GM12878 (cell line): ENCODE data around the gene PDE8B. TPM values are rescaled to one million over a fixed set of nuclear protein-coding genes. Genes with fewer than 3 reads are reported as not detected.

Experiments used
- ATAC-seq: fragments of 200-7000 bp; cut with Tn5 transposase; 3 replicates; pipeline ENCODE4 v1.9.1; 2020; ENCODE audit warnings: mild to moderate bottlenecking, moderate library complexity
- BruUV-seq: library from RNA; stranded (reverse); fragments of 400-500 nt; replicated peaks from 2 replicates; lab custom pipeline; 2021; lab: Mats Ljungman, UMichigan
- CTCF ChIA-PET: fragments of 300-600 bp; sonication (Branson Sonifier 250); formaldehyde crosslinking; extraction: SDS; loops from one replicate; lab custom pipeline; 2021; ENCODE audit warnings: inconsistent platforms; lab: Yijun Ruan, JAX
- POLR2A ChIA-PET: fragments of 350-600 bp; formaldehyde crosslinking; extraction: SDS; loops from one replicate; lab custom pipeline; 2021; ENCODE audit warnings: inconsistent platforms; lab: Charles Lee
- RAD21 ChIA-PET: fragments of 300-600 bp; sonication (Branson Sonifier 250); formaldehyde crosslinking; loops from one replicate; lab custom pipeline; 2023; ENCODE audit warnings: antibody characterized with exemption; ENCODE audit not compliant: unreplicated experiment; lab: Charles Lee
- SMC1A ChIA-PET: fragments of 300-600 bp; sonication (Branson Sonifier 250); formaldehyde crosslinking; loops from one replicate; lab custom pipeline; 2023; ENCODE audit not compliant: unreplicated experiment, uncharacterized antibody; lab: Charles Lee
- DNase-seq: peaks from one replicate; pipeline ENCODE4 v3.0.0-alpha.2; 2011; ENCODE audit warnings: low read depth, low spot score
- FAIRE-seq: peaks from 3 replicates; lab custom pipeline; 2011; peaks lifted over from hg19 to GRCh38; lab: Jason Lieb, UNC
- H2AFZ ChIP-seq: 2 replicates; pipeline ENCODE4 v1.6.0; 2011; ENCODE audit warnings: low read depth, low read length, control low read depth; ENCODE audit not compliant: control insufficient read depth
- H3K27ac ChIP-seq: 2 replicates; pipeline ENCODE4 v1.5.1; 2011; ENCODE audit warnings: control low read depth; ENCODE audit not compliant: control insufficient read depth, insufficient read depth
- H3K27me3 ChIP-seq, 2 experiments: replicated peaks in 1 of 2; 2 replicates each; pipeline versions ENCODE4 v1.6.0 to v1.6.1; 2011; ENCODE audit warnings: low read length in 1 of 2; ENCODE audit not compliant: control insufficient read depth in 2 of 2, insufficient read depth in 2 of 2
- H3K36me3 ChIP-seq, 2 experiments: 2 replicates each; pipeline ENCODE4 v1.5.1; 2011; ENCODE audit warnings: low read length in 1 of 2; ENCODE audit not compliant: control insufficient read depth in 2 of 2, insufficient read depth in 2 of 2
- H3K4me1 ChIP-seq: 2 replicates; pipeline ENCODE4 v1.6.1; 2011; ENCODE audit warnings: mild to moderate bottlenecking, low read length, moderate library complexity, mixed read lengths; ENCODE audit not compliant: control insufficient read depth, insufficient read depth
- H3K4me2 ChIP-seq: 2 replicates; pipeline ENCODE4 v1.6.0; 2011; ENCODE audit warnings: control low read depth; ENCODE audit not compliant: control insufficient read depth, insufficient read depth
- H3K4me3 ChIP-seq: fragments of 200-600 bp; sonication (generic); 2 replicates; pipeline ENCODE4 v1.5.1; 2016
- H3K79me2 ChIP-seq: 2 replicates; pipeline ENCODE4 v1.6.0; 2011; ENCODE audit warnings: low read length; ENCODE audit not compliant: control insufficient read depth, insufficient read depth
- H3K9ac ChIP-seq: 2 replicates; pipeline ENCODE4 v1.8.0; 2011; ENCODE audit warnings: low read length, control low read depth, mixed read lengths; ENCODE audit not compliant: control insufficient read depth, insufficient read depth
- H3K9me3 ChIP-seq: replicated peaks from 3 replicates; pipeline ENCODE4 v1.5.1; 2011; ENCODE audit warnings: mild to moderate bottlenecking, low read length; ENCODE audit not compliant: control insufficient read depth, insufficient read depth
- H4K20me1 ChIP-seq: 2 replicates; pipeline ENCODE4 v1.6.0; 2011; ENCODE audit not compliant: control insufficient read depth, insufficient read depth
- CBFB ChIP-seq: IDR thresholded peaks from 2 replicates; pipeline ENCODE4 v1.6.1; 2016; ENCODE audit warnings: antibody characterized with exemption, low read depth
- CEBPB ChIP-seq, 2 experiments: fragments of 150-350 bp in 1 of 2; IDR thresholded peaks; 2 replicates each; pipeline ENCODE4 v1.6.1; 2012 to 2014; ENCODE audit warnings: low read depth in 2 of 2, low read length in 2 of 2, borderline replicate concordance in 1 of 2, inconsistent platforms in 1 of 2
- NKRF ChIP-seq: fragments of 450-650 bp; conservative IDR thresholded peaks from 2 replicates; pipeline ENCODE4 v1.6.1; 2017; ENCODE audit warnings: mild to moderate bottlenecking, moderate library complexity
- SMC3 ChIP-seq: IDR thresholded peaks from 2 replicates; pipeline ENCODE4 v1.6.1; 2011; ENCODE audit warnings: low read length, improper control_type of control experiment, borderline replicate concordance
- USF1 ChIP-seq: IDR thresholded peaks from 2 replicates; pipeline ENCODE4 v1.6.1; 2011; ENCODE audit warnings: borderline replicate concordance, low read depth, mild to moderate bottlenecking, moderate library complexity, mixed read lengths, low read length; ENCODE audit not compliant: insufficient read depth; ENCODE audit errors: extremely low read length
- ZBED1 ChIP-seq: IDR thresholded peaks from 2 replicates; pipeline ENCODE4 v1.6.1; 2016; ENCODE audit warnings: borderline replicate concordance
- ZNF24 ChIP-seq: fragments of 450-650 bp; IDR thresholded peaks from 2 replicates; pipeline ENCODE4 v1.6.1; 2017; ENCODE audit warnings: antibody characterized with exemption, mild to moderate bottlenecking
- WGBS: methylation state at CpG from one replicate; pipeline ENCODE4 v1.1.6; 2016; ENCODE audit warnings: low lambda C conversion rate; ENCODE audit not compliant: insufficient replicate concordance, insufficient coverage; ENCODE audit errors: missing lambda C conversion rate; 5-methylcytosine and 5-hydroxymethylcytosine counted together
- in situ Hi-C: fragments of 300-500 bp; cut with MboI; formaldehyde crosslinking; loops from 9 replicates; pipeline ENCODE4 v1.14.3; 2018; ENCODE audit warnings: mixed read lengths
- intact Hi-C: fragments of 100-400 bp; cut with micrococcal nuclease; formaldehyde crosslinking; loops from one replicate; pipeline ENCODE4 v1.14.2; 2022; ENCODE audit not compliant: unreplicated experiment
- polyA plus RNA-seq, 11 experiments: library from polyadenylated mRNA; depleted of rRNA in 4 of 11; unstranded in 6 of 11; stranded (reverse) in 5 of 11; fragments of >200 nt; fragmentation: Nextera tagmentation in 4 of 11; fragmentation: Illumina TruSeq in 1 of 11; extraction: Ambion mirVana in 4 of 11; extraction: Trizol in 1 of 11; gene quantifications; 1 replicate in 1 of 11; 2 replicates in 10 of 11; pipeline versions ENCODE4 v1.2.1 to v1.2.3, GENCODE V29; 2011 to 2016; ENCODE audit warnings: inconsistent platforms in 2 of 11, missing spikeins in 2 of 11, low read depth in 1 of 11
- total RNA-seq, 4 experiments: library from RNA; depleted of rRNA in 3 of 4; stranded (reverse); fragments of >200 nt in 3 of 4; fragmentation: Illumina TruSeq in 1 of 4; extraction: Trizol in 1 of 4; gene quantifications; 2 replicates each; pipeline versions ENCODE4 v1.2.1 to v1.2.3, GENCODE V29; 2013 to 2021
- TF ChIP-seq, protein P1 (sequence below): fragments of 450-650 bp; IDR thresholded peaks from 2 replicates; pipeline ENCODE4 v1.6.1; 2014; ENCODE audit warnings: mild to moderate bottlenecking

PDE8B gene
- total and polyA plus RNA-seq, 10 of the 15 experiments (the other 5 are each of a cell fraction or from before 2014, with no cell fraction given) = 0.03 to 0.44 (median 0.20) TPM; not detected in 3

DNA sequence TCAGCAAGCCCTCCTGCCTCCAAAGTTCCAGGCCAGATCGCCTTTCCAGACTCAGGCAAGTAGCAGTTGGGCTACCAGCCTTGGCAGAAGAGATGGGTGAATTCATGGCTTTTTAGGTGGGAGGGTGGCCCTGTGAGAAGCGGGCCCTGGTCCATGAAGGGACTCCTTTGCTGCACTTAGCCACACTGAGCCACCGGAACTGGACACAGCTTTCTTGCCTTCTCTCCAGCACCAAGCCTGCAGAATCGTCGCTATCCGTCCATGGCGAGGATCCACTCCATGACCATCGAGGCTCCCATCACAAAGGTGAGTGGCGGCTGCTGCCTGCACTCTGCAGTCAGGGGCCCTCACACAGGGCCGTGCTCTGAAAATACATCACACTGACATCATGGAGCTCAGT is 196.7 kb downstream of the PDE8B start:
- 69% methylated on average over 10 of the region's 10 CpGs for WGBS
- CTCF ChIA-PET = interaction anchor here (0.6 to 1.7 kb wide), 3 partner anchors 25 to 396 kb away, joined by 3 to 4 read pairs (median 3); no protein-coding TSS in a partner anchor
- intact Hi-C loops (no loop called here), in situ Hi-C loops (no loop called here)
- POLR2A ChIA-PET = no interaction called here
- Histone ChIP-seq H4K20me1 (no peaks in the 10 kb centered on the region), H3K4me1 (no peaks in the 10 kb centered on the region), H3K9me3 (no peaks in the 10 kb centered on the region), H3K9ac (no peak overlapping the region), H3K4me3 (no peak overlapping the region), H2AFZ (no peak overlapping the region), H3K27ac (no peak overlapping the region), H3K27me3 (no peaks in the 10 kb centered on the region), H3K36me3 (no peaks in the 10 kb centered on the region), H3K4me2 (no peak overlapping the region), H3K79me2 (no peaks in the 10 kb centered on the region)
- RAD21 ChIA-PET = interaction anchor here (1.0 kb wide), 1 partner anchor 11 kb away, joined by 3 read pairs; no protein-coding TSS in a partner anchor
- no peak for TF ChIP-seq NKRF
- no peak for TF ChIP-seq USF1
- TF ChIP-seq ZBED1 = no peak
- no peak for TF ChIP-seq CEBPB (IDR thresholded peaks at IDR 0.05; ENCODE audit: borderline replicate concordance in 1 of 2, low read depth in 2 of 2, low read length in 2 of 2)
- no peak for TF ChIP-seq ZNF24
- TF ChIP-seq, protein P1, sequence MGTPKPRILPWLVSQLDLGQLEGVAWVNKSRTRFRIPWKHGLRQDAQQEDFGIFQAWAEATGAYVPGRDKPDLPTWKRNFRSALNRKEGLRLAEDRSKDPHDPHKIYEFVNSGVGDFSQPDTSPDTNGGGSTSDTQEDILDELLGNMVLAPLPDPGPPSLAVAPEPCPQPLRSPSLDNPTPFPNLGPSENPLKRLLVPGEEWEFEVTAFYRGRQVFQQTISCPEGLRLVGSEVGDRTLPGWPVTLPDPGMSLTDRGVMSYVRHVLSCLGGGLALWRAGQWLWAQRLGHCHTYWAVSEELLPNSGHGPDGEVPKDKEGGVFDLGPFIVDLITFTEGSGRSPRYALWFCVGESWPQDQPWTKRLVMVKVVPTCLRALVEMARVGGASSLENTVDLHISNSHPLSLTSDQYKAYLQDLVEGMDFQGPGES = no peak
- TF ChIP-seq SMC3 = no peak
- no peak for TF ChIP-seq CBFB
- SMC1A ChIA-PET = interaction anchor here (0.6 to 1.1 kb wide), 3 partner anchors 11 to 204 kb away, joined by 4 read pairs; no protein-coding TSS in a partner anchor
- ATAC-seq = no peak
- DNase-seq = no peak
- BruUV-seq = no TSS peak
- FAIRE-seq = no peak
